Measurements from ENCODE around the gene SYCP2L.
"Not testable (repeated sequence)": the region's sequence is repeated elsewhere in the genome, so short reads cannot be mapped to it uniquely, and the experiment has no call there.

Gene SYCP2L

GRCh38 chr6:10999994-11000393 lies 113.1 kb downstream of the SYCP2L start:
- Histone ChIP-seq H3K4me3 (ENCODE audit: low read length) (no peak overlapping the region), H3K27me3 (ENCODE audit: control insufficient read depth, low read length) (peaks cover 7% of the 10 kb centered on the region; the same call in 1 of the 2 replicates), H3K9me2 (replicated peaks; ENCODE audit: control insufficient read depth, low read length) (no peaks in the 10 kb centered on the region), H3K4me1 (ENCODE audit: control insufficient read depth, low read length) (no peaks in the 10 kb centered on the region), H3K79me2 (ENCODE audit: control insufficient read depth, low read length) (no peaks in the 10 kb centered on the region), H3F3A (ENCODE audit: control insufficient read depth, insufficient read depth) (no peaks in the 10 kb centered on the region), H3K36me3 (ENCODE audit: control insufficient read depth, low read length) (no peaks in the 10 kb centered on the region), H4K20me1 (ENCODE audit: control insufficient read depth, insufficient read depth, low read depth, low read length) (no peaks in the 10 kb centered on the region), H3K4me2 (ENCODE audit: low read length) (no peak overlapping the region), H3K9me3 (ENCODE audit: control insufficient read depth, insufficient read depth, low read length) (no peaks in the 10 kb centered on the region), H3K27ac (ENCODE audit: low read depth, low read length) (no peak overlapping the region)
- TF ChIP-seq CTCF (IDR thresholded peaks at IDR 0.05; ENCODE audit: low read depth, low read length, poor library complexity, severe bottlenecking), result no peak
- no peak for TF ChIP-seq EZH2phosphoT487 (IDR thresholded peaks at IDR 0.05; ENCODE audit: borderline replicate concordance, low read length)

- Histone ChIP-seq H3K36me3 (ENCODE audit: control insufficient read depth, low read length) (no peaks in the 10 kb centered on the region), H3F3A (ENCODE audit: control insufficient read depth, insufficient read depth) (no peaks in the 10 kb centered on the region), H4K20me1 (ENCODE audit: control insufficient read depth, insufficient read depth, low read depth, low read length) (no peaks in the 10 kb centered on the region)
These were observed 115.3 kb downstream of the SYCP2L start for GRCh38 chr6:11002176-11002575.

GRCh38 chr6:11003297-11003696 lies 116.4 kb downstream of the SYCP2L start:
- H3K9me2 ChIP-seq (replicated peaks; ENCODE audit: control insufficient read depth, low read length); H3F3A ChIP-seq (ENCODE audit: control insufficient read depth, insufficient read depth); H3K27me3 ChIP-seq (ENCODE audit: control insufficient read depth, low read length); H3K9me3 ChIP-seq (ENCODE audit: control insufficient read depth, insufficient read depth, low read length); H3K27ac ChIP-seq (ENCODE audit: low read depth, low read length); H3K36me3 ChIP-seq (ENCODE audit: control insufficient read depth, low read length); H3K4me2 ChIP-seq (ENCODE audit: low read length); H3K4me3 ChIP-seq (ENCODE audit: low read length); H3K4me1 ChIP-seq (ENCODE audit: control insufficient read depth, low read length); H4K20me1 ChIP-seq (ENCODE audit: control insufficient read depth, insufficient read depth, low read depth, low read length); H3K79me2 ChIP-seq (ENCODE audit: control insufficient read depth, low read length): not testable (repeated sequence)

More at GRCh38 chr6:11002176-11002575, 115.3 kb downstream of the SYCP2L start:
- peaks cover 7% of the 10 kb centered on the region; the same call in 1 of the 2 replicates for H3K27me3 ChIP-seq (ENCODE audit: control insufficient read depth, low read length)
- TF ChIP-seq EZH2phosphoT487 (IDR thresholded peaks at IDR 0.05; ENCODE audit: borderline replicate concordance, low read length) (no peak), CTCF (IDR thresholded peaks at IDR 0.05; ENCODE audit: low read depth, low read length, poor library complexity, severe bottlenecking) (no peak)
- H3K4me1 ChIP-seq (ENCODE audit: control insufficient read depth, low read length), result no peaks in the 10 kb centered on the region
- H3K9me3 ChIP-seq (ENCODE audit: control insufficient read depth, insufficient read depth, low read length), result no peaks in the 10 kb centered on the region
- no peaks in the 10 kb centered on the region for H3K9me2 ChIP-seq (replicated peaks; ENCODE audit: control insufficient read depth, low read length)
- no peak overlapping the region for H3K27ac ChIP-seq (ENCODE audit: low read depth, low read length)
- H3K79me2 ChIP-seq (ENCODE audit: control insufficient read depth, low read length), result no peaks in the 10 kb centered on the region
- no peak overlapping the region for H3K4me3 ChIP-seq (ENCODE audit: low read length)
- no peak overlapping the region for H3K4me2 ChIP-seq (ENCODE audit: low read length)

- no peak for TF ChIP-seq EZH2phosphoT487 (IDR thresholded peaks at IDR 0.05; ENCODE audit: borderline replicate concordance, low read length)
- no peak for TF ChIP-seq CTCF (IDR thresholded peaks at IDR 0.05; ENCODE audit: low read depth, low read length, poor library complexity, severe bottlenecking)
- Histone ChIP-seq H3F3A (ENCODE audit: control insufficient read depth, insufficient read depth) (no peaks in the 10 kb centered on the region), H3K9me3 (ENCODE audit: control insufficient read depth, insufficient read depth, low read length) (no peaks in the 10 kb centered on the region), H3K9me2 (replicated peaks; ENCODE audit: control insufficient read depth, low read length) (no peaks in the 10 kb centered on the region), H3K79me2 (ENCODE audit: control insufficient read depth, low read length) (no peaks in the 10 kb centered on the region), H3K4me3 (ENCODE audit: low read length) (no peak overlapping the region), H3K4me2 (ENCODE audit: low read length) (no peak overlapping the region), H3K27me3 (ENCODE audit: control insufficient read depth, low read length) (peaks cover 15% of the 10 kb centered on the region; the same call in 1 of the 2 replicates), H3K4me1 (ENCODE audit: control insufficient read depth, low read length) (no peaks in the 10 kb centered on the region), H4K20me1 (ENCODE audit: control insufficient read depth, insufficient read depth, low read depth, low read length) (no peaks in the 10 kb centered on the region), H3K27ac (ENCODE audit: low read depth, low read length) (no peak overlapping the region), H3K36me3 (ENCODE audit: control insufficient read depth, low read length) (no peaks in the 10 kb centered on the region)
These were observed 119.2 kb downstream of the SYCP2L start for GRCh38 chr6:11006061-11006460.
